HPDE6-E6E7 (cell line): ENCODE data around the gene RUNX2.
"Not testable (repeated sequence)": the region's sequence is repeated elsewhere in the genome, so short reads cannot be mapped to it uniquely, and the experiment has no call there.

Source experiments
- DNase-seq: peaks from one replicate; pipeline ENCODE4 v3.0.0; 2011; ENCODE audit warnings: missing footprints; ENCODE audit errors: extremely low spot score

Gene RUNX2

DNA sequence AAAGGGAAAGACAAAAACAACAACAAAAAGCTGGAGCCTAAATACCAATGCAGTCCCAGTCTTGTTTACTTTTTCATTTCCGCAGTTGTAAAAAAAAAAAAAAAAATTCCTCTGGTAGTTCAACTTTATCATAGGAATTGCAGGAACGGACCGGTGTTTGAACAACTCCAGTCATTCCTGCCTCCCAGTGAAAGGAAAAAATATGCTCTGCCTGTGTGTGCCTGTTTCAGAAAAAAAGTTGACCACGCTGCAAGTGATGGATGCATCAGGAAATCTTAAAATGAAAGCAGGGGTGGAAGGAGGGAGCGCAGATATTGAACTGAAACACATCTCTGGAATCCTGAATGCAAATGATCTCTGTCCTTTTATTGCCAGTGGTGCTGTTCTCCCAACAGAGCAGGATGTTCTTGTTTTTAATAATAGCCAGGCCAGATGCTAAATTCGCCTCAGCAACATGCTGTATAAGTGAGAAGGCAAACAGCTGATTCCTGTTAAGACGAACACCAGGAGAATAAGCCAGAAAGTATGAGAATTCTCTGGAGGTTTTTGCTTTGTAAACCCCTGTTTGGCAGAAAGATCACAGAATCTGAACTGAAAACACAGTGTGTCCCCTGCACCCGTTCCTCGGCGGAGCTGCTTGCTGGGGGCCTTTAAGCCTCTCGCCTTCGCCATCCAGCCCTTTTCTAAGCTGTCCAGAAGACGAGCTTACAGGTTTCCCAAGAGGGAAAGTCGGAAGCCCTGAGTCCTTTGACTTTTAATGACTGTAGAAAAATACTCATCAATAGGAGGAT, 228.0 kb downstream of the RUNX2 start:
- no peak for DNase-seq

GRCh38 chr6:45556828-45557227, 228.7 kb downstream of the RUNX2 start:
- no peak for DNase-seq

- DNase-seq, result no peak
Measured at GRCh38 chr6:45557454-45557853, 229.3 kb downstream of the RUNX2 start.

- DNase-seq, result no peak
Measured at GRCh38 chr6:45558858-45559257, 230.7 kb downstream of the RUNX2 start.

GRCh38 chr6:45560321-45560820, 232.2 kb downstream of the RUNX2 start:
- not testable (repeated sequence) for DNase-seq

GRCh38 chr6:45562171-45562570, 234.0 kb downstream of the RUNX2 start:
- DNase-seq, result no peak

- no peak for DNase-seq
Measured at GRCh38 chr6:45563041-45563440, 234.9 kb downstream of the RUNX2 start.

DNA sequence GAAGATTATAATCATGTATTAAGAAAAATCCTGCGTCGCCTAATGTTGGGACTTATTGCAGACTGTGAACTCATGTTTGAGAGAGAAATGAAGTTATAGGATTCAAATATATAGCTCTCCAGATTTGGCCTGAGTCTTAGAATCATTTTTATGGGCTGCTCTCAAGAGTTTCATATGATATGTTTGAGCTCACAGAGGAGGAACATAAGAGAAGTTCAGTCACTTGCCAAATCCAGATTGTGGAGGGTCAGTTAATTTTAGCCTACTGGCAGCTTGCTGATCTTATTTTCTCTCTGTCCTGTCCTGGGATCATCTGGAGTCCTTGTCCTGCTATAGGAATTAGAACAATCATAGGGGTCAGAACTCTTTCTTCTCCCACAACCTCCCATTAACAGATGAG, 235.7 kb downstream of the RUNX2 start:
- DNase-seq, result no peak

DNA sequence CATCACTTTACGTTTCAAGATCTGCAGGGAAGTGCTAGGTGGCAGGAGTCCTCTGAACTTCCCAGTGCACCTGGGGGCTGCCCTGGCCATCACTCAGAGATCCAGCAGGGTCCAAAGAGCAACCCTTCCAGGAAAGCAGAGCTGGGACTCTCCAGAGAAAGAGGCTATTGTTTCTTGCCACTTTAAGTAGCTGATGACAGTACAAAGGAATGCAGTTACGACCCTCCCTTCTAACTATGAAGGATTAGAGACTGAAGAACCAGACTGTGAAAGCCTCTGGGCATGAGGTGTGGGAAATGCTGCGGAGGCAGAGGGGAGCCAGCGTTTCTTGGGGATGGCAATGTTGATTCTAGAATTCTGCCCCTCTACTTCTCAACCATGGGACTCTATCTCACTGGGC, 238.8 kb downstream of the RUNX2 start:
- no peak for DNase-seq

GRCh38 chr6:45567879-45568278, 239.7 kb downstream of the RUNX2 start:
- DNase-seq, result no peak

DNA sequence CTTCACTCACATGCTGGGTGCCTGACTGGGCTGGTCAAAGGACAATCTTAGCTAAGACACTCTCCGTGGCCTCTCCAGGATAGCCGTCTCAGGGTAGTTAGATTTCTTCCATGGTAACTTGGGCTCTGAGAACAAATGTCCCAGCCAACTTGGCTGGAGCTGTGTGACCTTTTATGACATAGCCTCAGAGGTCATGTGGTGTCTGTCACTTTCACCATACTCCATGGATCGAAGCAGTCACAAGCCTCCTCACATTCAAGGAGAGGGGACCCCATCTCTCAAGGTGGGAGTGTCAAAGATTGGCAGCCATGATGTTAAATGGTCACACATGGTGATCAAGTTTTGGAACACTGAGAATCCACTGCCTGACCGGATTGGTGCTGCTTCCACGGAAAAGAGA, 240.5 kb downstream of the RUNX2 start:
- DNase-seq, result no peak

- no peak for DNase-seq
Measured at GRCh38 chr6:45569210-45569945, 241.2 kb downstream of the RUNX2 start.

- DNase-seq, result no peak
Measured at GRCh38 chr6:45571159-45571558, 243.0 kb downstream of the RUNX2 start.

GRCh38 chr6:45572833-45573232, 244.7 kb downstream of the RUNX2 start:
- DNase-seq, result no peak

DNA sequence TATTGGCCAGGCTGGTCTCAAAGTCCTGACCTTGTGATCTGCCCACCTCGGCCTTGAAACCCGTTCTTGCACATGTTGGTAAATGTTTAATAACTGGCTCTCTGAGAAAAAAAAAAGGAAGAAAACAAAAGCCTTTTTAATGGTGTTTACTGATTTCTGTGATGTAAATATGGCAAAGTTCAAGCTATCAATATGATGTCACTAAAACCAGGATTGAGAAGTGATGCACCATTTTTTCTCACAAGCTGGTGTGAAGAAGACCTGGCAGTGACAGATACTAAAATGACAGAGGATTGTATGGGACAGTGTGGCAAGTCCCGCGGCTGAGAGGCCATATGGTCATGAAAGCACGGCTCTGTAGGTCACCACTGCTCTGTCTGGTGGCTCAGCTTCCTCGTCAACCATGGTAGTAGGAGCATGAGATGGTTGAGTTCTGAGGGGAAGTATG, 245.9 kb downstream of the RUNX2 start:
- DNase-seq, result no peak

DNA sequence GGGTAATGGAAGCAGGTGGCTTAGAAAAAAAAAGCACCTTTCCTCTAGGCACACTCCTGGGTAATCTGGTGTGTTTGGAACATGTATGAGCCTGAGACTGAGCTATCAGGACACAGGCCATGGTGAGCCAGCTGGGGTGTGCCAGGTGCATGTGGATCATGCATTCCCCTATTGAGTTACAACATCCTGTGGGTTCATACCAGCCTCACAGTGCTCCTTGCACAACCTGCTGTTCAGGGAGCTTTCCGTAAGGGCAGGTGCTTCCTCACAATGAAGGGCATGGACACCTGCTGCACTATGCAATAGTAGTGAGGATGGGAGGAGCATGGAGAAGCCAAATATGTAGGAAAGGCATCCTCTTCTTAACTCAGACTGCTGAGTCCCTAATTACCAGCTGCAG, 246.8 kb downstream of the RUNX2 start:
- DNase-seq, result no peak

DNA sequence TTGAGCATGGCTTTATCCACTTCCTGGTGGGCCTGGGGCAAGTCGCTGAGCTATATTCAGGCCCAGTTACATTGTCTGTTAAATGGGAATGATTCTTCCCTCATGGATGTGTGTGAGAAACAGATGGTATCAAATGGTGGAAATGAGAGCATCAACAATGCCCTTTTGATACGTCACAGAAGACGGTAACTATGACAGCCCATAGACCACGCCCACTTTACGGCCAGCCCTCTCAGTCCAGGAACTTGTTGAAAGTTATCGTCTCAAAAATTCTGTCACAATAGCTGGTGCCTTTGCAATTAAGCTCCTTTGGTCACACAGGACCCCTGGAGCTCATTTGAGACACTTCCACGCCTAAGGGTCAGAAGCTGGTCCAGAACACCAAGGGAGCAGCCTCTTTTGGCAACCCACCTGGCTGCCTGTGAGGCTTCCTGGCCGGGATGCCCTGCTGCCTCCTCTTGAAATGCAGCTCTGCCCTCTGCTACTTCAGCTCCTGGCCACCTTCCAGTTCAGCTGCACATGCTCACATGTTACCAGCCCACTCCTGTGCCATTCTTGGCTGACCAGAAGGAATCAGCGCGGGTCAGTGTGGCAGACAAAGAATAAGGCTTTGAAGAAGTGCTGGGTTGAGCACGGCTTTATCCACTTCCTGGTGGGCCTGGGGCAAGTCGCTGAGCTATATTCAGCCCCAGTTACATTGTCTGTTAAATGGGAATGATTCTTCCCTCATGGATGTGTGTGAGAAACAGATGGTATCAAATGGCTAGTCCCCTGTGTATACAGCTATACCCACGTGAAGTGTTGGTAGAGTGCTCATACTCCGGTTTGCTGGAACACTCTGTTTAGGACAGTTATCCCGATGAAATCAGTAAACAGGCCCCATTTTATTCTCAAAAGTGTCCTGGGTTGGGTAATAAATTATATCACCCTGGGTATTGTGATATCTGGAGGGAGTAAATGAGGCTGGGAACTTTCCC, 248.8 kb downstream of the RUNX2 start:
- DNase-seq, result no peak

DNA sequence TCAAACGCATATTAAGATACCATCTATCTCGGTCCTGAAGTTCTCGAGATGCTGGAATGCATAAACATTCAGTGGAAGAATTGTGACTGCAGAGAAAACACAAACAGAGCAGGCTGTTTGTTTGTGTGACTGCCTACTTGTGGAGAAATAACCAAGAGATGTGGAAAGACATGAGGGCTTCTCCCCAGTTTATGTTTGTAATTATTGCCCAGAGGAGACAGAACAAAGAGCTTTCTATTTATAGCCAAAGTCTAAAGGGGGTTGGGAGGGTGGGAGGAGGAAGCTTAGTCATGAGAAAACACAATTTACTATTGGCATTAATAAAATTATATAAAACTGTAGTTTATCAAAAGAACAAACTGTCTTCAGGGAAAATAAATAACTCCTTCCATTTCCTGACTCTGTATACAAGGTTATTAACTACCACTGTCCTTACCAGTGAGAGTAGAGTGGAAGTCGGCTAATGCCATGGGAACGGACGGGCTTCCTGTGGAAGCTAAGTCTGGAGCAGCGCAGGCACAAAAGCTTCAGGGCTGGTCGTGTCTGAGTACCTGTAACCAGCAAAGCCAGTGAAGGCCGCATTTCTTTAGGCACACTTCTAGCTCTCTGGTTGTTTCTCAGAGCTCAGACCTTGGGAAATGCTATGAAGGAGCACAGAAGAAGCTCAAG, 249.8 kb downstream of the RUNX2 start:
- DNase-seq, result no peak

DNA sequence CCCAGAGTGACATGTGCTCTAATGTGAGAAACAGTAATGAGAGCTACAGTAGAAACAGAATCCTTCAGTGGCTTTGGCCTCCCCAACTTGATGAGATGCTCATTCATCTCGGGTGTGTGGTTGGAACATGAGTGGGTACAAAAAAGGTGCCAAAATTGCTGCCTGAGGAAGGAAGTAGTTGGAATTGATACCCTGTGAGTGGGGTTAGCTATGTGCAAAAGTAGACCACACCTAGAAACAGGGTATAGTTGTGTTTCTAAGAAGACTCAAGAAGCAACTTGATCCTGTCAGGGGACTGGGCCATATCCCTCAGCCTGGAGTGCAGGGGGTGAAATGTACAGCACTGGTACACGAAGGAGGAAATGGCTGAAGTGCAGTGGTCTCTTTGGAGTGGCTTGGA, 256.0 kb downstream of the RUNX2 start:
- no peak for DNase-seq

GRCh38 chr6:45586216-45587171, 258.4 kb downstream of the RUNX2 start:
- no peak for DNase-seq
